GM23338 (cell line): ENCODE data around the gene IFRD1.

Experiments used
- CTCF ChIP-seq, 2 experiments: fragments of 200-600 bp in 1 of 2; sonication (generic) in 1 of 2; conservative IDR thresholded peaks; 2 replicates each; pipeline versions ENCODE4 v1.5.1 to v1.6.1; 2016 to 2017; ENCODE audit warnings: antibody characterized with exemption in 2 of 2, low read depth in 2 of 2, mild to moderate bottlenecking in 2 of 2, moderate library complexity in 1 of 2
- EZH2 ChIP-seq: fragments of 200-600 bp; sonication (generic); IDR thresholded peaks from one replicate; pipeline ENCODE4 v1.8.0; 2017; ENCODE audit warnings: antibody characterized with exemption, mild to moderate bottlenecking, low read depth; ENCODE audit not compliant: unreplicated experiment
- EZH2phosphoT487 ChIP-seq: fragments of 200-600 bp; sonication (generic); IDR thresholded peaks from one replicate; pipeline ENCODE4 v1.8.1; 2018; ENCODE audit warnings: antibody characterized with exemption; ENCODE audit not compliant: unreplicated experiment
- JUNB ChIP-seq: IDR thresholded peaks from one replicate; pipeline ENCODE4 v1.6.1; 2016; ENCODE audit warnings: antibody characterized with exemption; ENCODE audit not compliant: unreplicated experiment
- NANOG ChIP-seq: IDR thresholded peaks from 2 replicates; pipeline ENCODE4 v1.6.1; 2016; ENCODE audit warnings: antibody characterized with exemption, borderline replicate concordance
- REST ChIP-seq: IDR thresholded peaks from one replicate; pipeline ENCODE4 v1.6.1; 2018; ENCODE audit warnings: antibody characterized with exemption; ENCODE audit not compliant: unreplicated experiment
- STAT1 ChIP-seq: IDR thresholded peaks from one replicate; pipeline ENCODE4 v1.6.1; 2016; ENCODE audit warnings: antibody characterized with exemption; ENCODE audit not compliant: unreplicated experiment

GRCh38 chr7:112449353-112449752, 907 bp upstream of the IFRD1 start:
- no peak for TF ChIP-seq CTCF (conservative IDR thresholded peaks at IDR 0.05; ENCODE audit: low read depth in 2 of 2)
- no peak for TF ChIP-seq NANOG
- no peak for TF ChIP-seq EZH2
- TF ChIP-seq REST: no peak
- no peak for TF ChIP-seq EZH2phosphoT487
- no peak for TF ChIP-seq JUNB
- TF ChIP-seq STAT1: no peak
